ENCODE results near the gene LRRC31.

LRRC31 gene

DNA sequence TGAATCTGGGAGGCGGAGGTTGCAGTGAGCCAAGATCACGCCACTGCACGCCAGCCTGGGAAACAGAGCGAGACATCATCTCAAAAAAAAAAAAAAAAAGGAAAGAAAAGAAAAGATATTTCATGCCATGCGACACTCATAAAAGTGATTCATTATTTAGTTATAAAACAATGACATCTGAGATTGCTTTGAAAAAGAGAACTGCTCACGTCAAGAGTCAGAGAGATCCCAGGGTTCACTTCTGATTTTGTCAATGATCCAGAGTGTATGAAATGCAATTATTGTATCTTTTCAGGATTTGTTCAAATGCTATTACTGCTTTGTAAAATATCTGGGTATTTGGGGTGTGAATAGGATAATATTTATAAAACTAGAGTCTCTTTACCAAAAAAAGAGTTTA lies 35.7 kb upstream of the LRRC31 start:
- H3K9me3 Mint-ChIP-seq = peaks cover 29% of the 10 kb centered on the region
- no peak overlapping the region for H3K27ac Mint-ChIP-seq
- H3K4me3 Mint-ChIP-seq = no peak overlapping the region
- peaks cover 4% of the 10 kb centered on the region for H3K27me3 Mint-ChIP-seq (ENCODE audit: low read depth)
- no peak for TF ChIP-seq CTCF (IDR thresholded peaks at IDR 0.05; ENCODE audit: unreplicated experiment in 3 of 3)
- H3K4me1 Mint-ChIP-seq = no peaks in the 10 kb centered on the region
- H3K36me3 Mint-ChIP-seq (ENCODE audit: low read depth) = peaks cover 4% of the 10 kb centered on the region

- Mint-ChIP-seq H3K4me1 (no peaks in the 10 kb centered on the region), H3K36me3 (ENCODE audit: low read depth) (peaks cover 4% of the 10 kb centered on the region), H3K9me3 (peaks cover 41% of the 10 kb centered on the region), H3K27ac (no peak overlapping the region), H3K4me3 (no peak overlapping the region), H3K27me3 (ENCODE audit: low read depth) (no peaks in the 10 kb centered on the region)
- TF ChIP-seq CTCF (IDR thresholded peaks at IDR 0.05; ENCODE audit: unreplicated experiment in 3 of 3) = no peak
Measured at GRCh38 chr3:169901453-169901852, 31.7 kb upstream of the LRRC31 start.

GRCh38 chr3:169897284-169897683 lies 27.5 kb upstream of the LRRC31 start:
- H3K27me3 Mint-ChIP-seq (ENCODE audit: low read depth) = no peaks in the 10 kb centered on the region
- no peak overlapping the region for H3K4me3 Mint-ChIP-seq
- H3K4me1 Mint-ChIP-seq = no peaks in the 10 kb centered on the region
- H3K9me3 Mint-ChIP-seq = peaks cover 23% of the 10 kb centered on the region
- H3K36me3 Mint-ChIP-seq (ENCODE audit: low read depth) = no peaks in the 10 kb centered on the region
- no peak for TF ChIP-seq CTCF (IDR thresholded peaks at IDR 0.05; ENCODE audit: unreplicated experiment in 3 of 3)
- no peak overlapping the region for H3K27ac Mint-ChIP-seq

DNA sequence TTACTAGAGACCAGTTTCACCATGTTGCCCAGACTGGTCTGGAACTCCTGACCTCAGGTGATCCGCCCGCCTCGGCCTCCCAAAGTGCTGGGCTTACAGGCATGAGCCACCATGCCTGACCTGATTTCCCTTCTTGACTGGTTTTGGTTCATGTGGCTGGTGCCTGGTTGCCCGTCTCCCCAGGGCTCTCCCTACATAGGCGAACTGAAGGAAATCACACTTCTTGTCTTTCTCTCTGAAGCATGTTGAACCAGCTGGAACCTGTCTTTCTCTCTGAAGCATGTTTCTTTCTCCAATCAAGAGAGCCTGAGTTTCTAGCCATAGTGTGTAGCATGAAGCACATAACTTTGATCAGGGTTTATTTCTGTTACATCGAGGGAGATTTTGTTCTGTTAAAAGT lies 25.3 kb upstream of the LRRC31 start:
- no peak overlapping the region for H3K27ac Mint-ChIP-seq
- TF ChIP-seq CTCF (IDR thresholded peaks at IDR 0.05; ENCODE audit: unreplicated experiment in 3 of 3) = no peak
- no peak overlapping the region for H3K4me3 Mint-ChIP-seq
- no peaks in the 10 kb centered on the region for H3K4me1 Mint-ChIP-seq
- H3K36me3 Mint-ChIP-seq (ENCODE audit: low read depth) = no peaks in the 10 kb centered on the region
- H3K27me3 Mint-ChIP-seq (ENCODE audit: low read depth) = no peaks in the 10 kb centered on the region
- H3K9me3 Mint-ChIP-seq = peaks cover 9% of the 10 kb centered on the region

GRCh38 chr3:169894110-169894509 lies 24.4 kb upstream of the LRRC31 start:
- H3K4me1 Mint-ChIP-seq = no peaks in the 10 kb centered on the region
- peaks cover 1% of the 10 kb centered on the region for H3K9me3 Mint-ChIP-seq
- H3K27ac Mint-ChIP-seq = no peak overlapping the region
- no peaks in the 10 kb centered on the region for H3K27me3 Mint-ChIP-seq (ENCODE audit: low read depth)
- H3K36me3 Mint-ChIP-seq (ENCODE audit: low read depth) = no peaks in the 10 kb centered on the region
- TF ChIP-seq CTCF (IDR thresholded peaks at IDR 0.05; ENCODE audit: unreplicated experiment in 3 of 3) = no peak
- no peak overlapping the region for H3K4me3 Mint-ChIP-seq

DNA sequence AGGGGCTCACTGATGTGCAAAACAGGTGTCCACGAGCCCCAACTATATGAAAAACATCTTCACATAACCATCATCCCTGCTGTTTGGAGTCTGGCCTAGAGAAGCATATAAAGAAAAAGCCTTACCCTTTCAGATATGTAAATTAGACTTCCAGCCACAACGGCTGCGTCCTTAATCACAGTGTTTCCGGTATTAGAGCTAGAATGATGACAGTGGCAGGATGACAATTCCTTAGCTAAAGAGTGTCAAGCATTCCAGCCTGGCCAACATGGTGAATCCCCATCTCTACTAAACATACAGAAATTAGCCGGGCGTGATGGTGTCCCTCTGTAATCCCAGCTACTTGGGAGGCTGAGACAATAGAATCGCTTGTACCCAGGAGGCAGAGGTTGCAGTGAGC lies 22.2 kb upstream of the LRRC31 start:
- Mint-ChIP-seq H3K36me3 (ENCODE audit: low read depth) (no peaks in the 10 kb centered on the region), H3K27ac (no peak overlapping the region), H3K4me3 (no peak overlapping the region), H3K9me3 (no peaks in the 10 kb centered on the region), H3K27me3 (ENCODE audit: low read depth) (no peaks in the 10 kb centered on the region), H3K4me1 (no peaks in the 10 kb centered on the region)
- TF ChIP-seq CTCF (IDR thresholded peaks at IDR 0.05; ENCODE audit: unreplicated experiment in 3 of 3) = no peak
